Stimulated activated CD4-positive, alpha-beta T cell treated with anti-CD3 and anti-CD28 coated beads, Interleukin-2, amount 100 ng/mL, for 24 hours (primary cell): Measurements from ENCODE around the gene MUTYH.
"Not testable (repeated sequence)": the region's sequence is repeated elsewhere in the genome, so short reads cannot be mapped to it uniquely, and the experiment has no call there.

Experiments
- DNase-seq, 2 donors: peaks; one replicate each; pipeline ENCODE4 v3.0.0-alpha.2; 2020

MUTYH gene

GRCh38 chr1:45317166-45317565 is 23.1 kb downstream of the MUTYH start:
- no peak for DNase-seq

- no peak for DNase-seq
These were observed 26.0 kb downstream of the MUTYH start for GRCh38 chr1:45314266-45314665.

GRCh38 chr1:45306905-45307304 is 33.3 kb downstream of the MUTYH start:
- no peak for DNase-seq

GRCh38 chr1:45306319-45306718 is 33.9 kb downstream of the MUTYH start:
- DNase-seq, result peak; percentile 38 to 45

- no peak for DNase-seq
These were observed 35.0 kb downstream of the MUTYH start for GRCh38 chr1:45305231-45305630.

- peak in 1 of 2 donors; percentile 12 for DNase-seq
These were observed 35.7 kb downstream of the MUTYH start for GRCh38 chr1:45304311-45305081.

- peak; percentile 98 to 99 for DNase-seq
These were observed 36.5 kb downstream of the MUTYH start for GRCh38 chr1:45303520-45304310.

- DNase-seq, result no peak
These were observed 37.6 kb downstream of the MUTYH start for GRCh38 chr1:45302505-45303150.

GRCh38 chr1:45300669-45300997 is 39.6 kb downstream of the MUTYH start:
- no peak for DNase-seq

- peak; percentile 21 to 38 for DNase-seq
These were observed 40.1 kb downstream of the MUTYH start for GRCh38 chr1:45299981-45300668.

- no peak for DNase-seq
These were observed 40.9 kb downstream of the MUTYH start for GRCh38 chr1:45299296-45299695.

- no peak for DNase-seq
These were observed 42.4 kb downstream of the MUTYH start for GRCh38 chr1:45297666-45298356.

GRCh38 chr1:45291716-45292115 is 48.5 kb downstream of the MUTYH start:
- no peak for DNase-seq

- not testable (repeated sequence) for DNase-seq
These were observed 49.2 kb downstream of the MUTYH start for GRCh38 chr1:45291002-45291401.

- DNase-seq, result not testable (repeated sequence)
These were observed 53.7 kb downstream of the MUTYH start for GRCh38 chr1:45286521-45286920.

- not testable (repeated sequence) for DNase-seq
These were observed 55.4 kb downstream of the MUTYH start for GRCh38 chr1:45284858-45285257.

GRCh38 chr1:45282351-45282750 is 57.9 kb downstream of the MUTYH start:
- no peak for DNase-seq
